DND-41 (cell line): ENCODE data around the gene FGF1.

Experiments used
- ATAC-seq: fragments of 200-7000 bp; cut with Tn5 transposase; 3 replicates; pipeline ENCODE4 v1.9.1; 2021; ENCODE audit warnings: low read depth; ENCODE audit not compliant: insufficient read depth
- DNase-seq: peaks from one replicate; pipeline ENCODE4 v3.0.0-alpha.2; 2020
- H2AFZ ChIP-seq: 2 replicates; pipeline ENCODE4 v1.6.0; 2012; ENCODE audit warnings: low read depth, low read length
- H3K27ac ChIP-seq: 2 replicates; pipeline ENCODE4 v1.5.1; 2012; ENCODE audit warnings: low read length, inconsistent platforms
- H3K27me3 ChIP-seq: fragments of 200-600 bp; sonication (generic); 2 replicates; pipeline ENCODE4 v1.6.0; 2012; ENCODE audit warnings: low read length, mild to moderate bottlenecking, inconsistent platforms; ENCODE audit not compliant: insufficient read depth, poor library complexity
- H3K36me3 ChIP-seq: 2 replicates; pipeline ENCODE4 v1.5.1; 2012; ENCODE audit warnings: low read length, inconsistent platforms; ENCODE audit not compliant: insufficient read depth
- H3K4me1 ChIP-seq: 2 replicates; pipeline ENCODE4 v1.5.1; 2012; ENCODE audit warnings: mild to moderate bottlenecking, low read length; ENCODE audit not compliant: insufficient read depth
- H3K4me2 ChIP-seq: 2 replicates; pipeline ENCODE4 v1.6.0; 2012; ENCODE audit warnings: mild to moderate bottlenecking, moderate library complexity, low read length, inconsistent platforms; ENCODE audit not compliant: insufficient read depth
- H3K4me3 ChIP-seq, 2 experiments: fragments of 200-600 bp in 1 of 2; shearing (Covaris generic) in 1 of 2; 2 replicates each; pipeline ENCODE4 v1.5.1; 2012 to 2016; ENCODE audit warnings: inconsistent platforms in 2 of 2, low read length in 2 of 2, mild to moderate bottlenecking in 2 of 2, low read depth in 1 of 2, moderate library complexity in 1 of 2
- H3K79me2 ChIP-seq: 2 replicates; pipeline ENCODE4 v1.6.0; 2012; ENCODE audit warnings: low read length, inconsistent platforms; ENCODE audit not compliant: insufficient read depth
- H3K9ac ChIP-seq: 2 replicates; pipeline ENCODE4 v1.6.0; 2012; ENCODE audit warnings: low read depth, mild to moderate bottlenecking, inconsistent platforms, low read length, moderate library complexity
- H3K9me3 ChIP-seq: 2 replicates; pipeline ENCODE4 v1.5.1; 2012; ENCODE audit warnings: low read length, moderate library complexity, mild to moderate bottlenecking, inconsistent platforms; ENCODE audit not compliant: insufficient read depth, severe bottlenecking
- H4K20me1 ChIP-seq: 2 replicates; pipeline ENCODE4 v1.6.0; 2012; ENCODE audit warnings: low read length; ENCODE audit not compliant: insufficient read depth
- EZH2 ChIP-seq: IDR thresholded peaks from 3 replicates; pipeline ENCODE4 v1.6.1; 2012; ENCODE audit warnings: borderline replicate concordance, low read depth, mild to moderate bottlenecking, moderate library complexity, low read length, inconsistent platforms; ENCODE audit not compliant: severe bottlenecking
- TF ChIP-seq, protein P1 (sequence below): IDR thresholded peaks from 2 replicates; pipeline ENCODE4 v1.5.1; 2012; ENCODE audit warnings: borderline replicate concordance, low read length, moderate library complexity, mild to moderate bottlenecking; ENCODE audit not compliant: poor library complexity, severe bottlenecking; ENCODE audit errors: extremely low read depth

FGF1 gene

GRCh38 chr5:142643634-142644033 lies 42.3 kb downstream of the FGF1 start:
- ATAC-seq (no peak), DNase-seq (no peak)
- H3K4me1 ChIP-seq, result no peaks in the 10 kb centered on the region
- H3K36me3 ChIP-seq, result no peaks in the 10 kb centered on the region
- no peak overlapping the region for H3K9ac ChIP-seq
- no peak overlapping the region for H2AFZ ChIP-seq
- H4K20me1 ChIP-seq, result no peaks in the 10 kb centered on the region
- H3K4me2 ChIP-seq, result no peak overlapping the region
- H3K79me2 ChIP-seq, result no peaks in the 10 kb centered on the region
- no peaks in the 10 kb centered on the region for H3K27me3 ChIP-seq
- no peak overlapping the region for H3K27ac ChIP-seq
- no peaks in the 10 kb centered on the region for H3K9me3 ChIP-seq
- H3K4me3 ChIP-seq, result no peak overlapping the region
- TF ChIP-seq, protein P1, sequence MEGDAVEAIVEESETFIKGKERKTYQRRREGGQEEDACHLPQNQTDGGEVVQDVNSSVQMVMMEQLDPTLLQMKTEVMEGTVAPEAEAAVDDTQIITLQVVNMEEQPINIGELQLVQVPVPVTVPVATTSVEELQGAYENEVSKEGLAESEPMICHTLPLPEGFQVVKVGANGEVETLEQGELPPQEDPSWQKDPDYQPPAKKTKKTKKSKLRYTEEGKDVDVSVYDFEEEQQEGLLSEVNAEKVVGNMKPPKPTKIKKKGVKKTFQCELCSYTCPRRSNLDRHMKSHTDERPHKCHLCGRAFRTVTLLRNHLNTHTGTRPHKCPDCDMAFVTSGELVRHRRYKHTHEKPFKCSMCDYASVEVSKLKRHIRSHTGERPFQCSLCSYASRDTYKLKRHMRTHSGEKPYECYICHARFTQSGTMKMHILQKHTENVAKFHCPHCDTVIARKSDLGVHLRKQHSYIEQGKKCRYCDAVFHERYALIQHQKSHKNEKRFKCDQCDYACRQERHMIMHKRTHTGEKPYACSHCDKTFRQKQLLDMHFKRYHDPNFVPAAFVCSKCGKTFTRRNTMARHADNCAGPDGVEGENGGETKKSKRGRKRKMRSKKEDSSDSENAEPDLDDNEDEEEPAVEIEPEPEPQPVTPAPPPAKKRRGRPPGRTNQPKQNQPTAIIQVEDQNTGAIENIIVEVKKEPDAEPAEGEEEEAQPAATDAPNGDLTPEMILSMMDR, result no peak
- TF ChIP-seq EZH2, result no peak

DNA sequence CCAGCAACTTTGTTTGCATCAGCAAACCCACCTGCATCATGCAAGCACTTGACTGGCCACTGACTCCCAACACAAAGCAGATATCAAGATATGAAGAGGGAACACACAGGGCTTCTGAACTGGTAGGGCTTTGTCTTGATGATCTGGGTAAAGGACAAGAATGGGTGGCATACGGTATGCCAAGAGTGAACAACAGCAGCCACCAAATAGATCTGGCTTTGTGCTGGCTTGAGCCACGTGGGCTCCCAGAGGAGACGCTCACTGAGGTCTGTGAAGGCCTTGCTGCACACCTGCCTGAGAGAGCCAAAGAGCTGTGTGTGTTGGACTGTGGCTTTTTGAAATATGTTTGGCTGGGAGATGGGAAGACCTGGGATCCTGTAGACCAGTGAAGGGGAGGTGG lies 43.5 kb downstream of the FGF1 start:
- Histone ChIP-seq H3K27ac (no peak overlapping the region), H3K9ac (no peak overlapping the region), H3K4me2 (no peak overlapping the region), H3K9me3 (no peaks in the 10 kb centered on the region), H2AFZ (no peak overlapping the region), H4K20me1 (no peaks in the 10 kb centered on the region), H3K4me1 (no peaks in the 10 kb centered on the region), H3K27me3 (no peaks in the 10 kb centered on the region), H3K79me2 (no peaks in the 10 kb centered on the region), H3K4me3 (no peak overlapping the region), H3K36me3 (no peaks in the 10 kb centered on the region)
- DNase-seq (no peak), ATAC-seq (no peak)
- TF ChIP-seq, protein P1, result no peak
- TF ChIP-seq EZH2, result no peak

GRCh38 chr5:142641711-142642110 lies 44.2 kb downstream of the FGF1 start:
- no peaks in the 10 kb centered on the region for H3K79me2 ChIP-seq
- ATAC-seq (no peak), DNase-seq (no peak)

More at GRCh38 chr5:142641711-142642110, 44.2 kb downstream of the FGF1 start:
- TF ChIP-seq, protein P1, result no peak
- no peak for TF ChIP-seq EZH2
- Histone ChIP-seq H3K27me3 (no peaks in the 10 kb centered on the region), H3K4me2 (no peak overlapping the region), H3K9ac (no peak overlapping the region), H3K4me3 (no peak overlapping the region), H2AFZ (no peak overlapping the region), H3K27ac (no peak overlapping the region), H3K4me1 (no peaks in the 10 kb centered on the region), H3K9me3 (no peaks in the 10 kb centered on the region), H4K20me1 (no peaks in the 10 kb centered on the region), H3K36me3 (no peaks in the 10 kb centered on the region)
